Measurements from ENCODE around the gene ICAM3. TPM values are rescaled to one million over a fixed set of nuclear protein-coding genes. Genes with fewer than 3 reads are reported as not detected.

ICAM3 gene
- total and polyA plus RNA-seq, 10 of the 15 experiments (the other 5 are each of a cell fraction or from before 2014, with no cell fraction given), result 5.5 to 152 (median 90.7) TPM

DNA sequence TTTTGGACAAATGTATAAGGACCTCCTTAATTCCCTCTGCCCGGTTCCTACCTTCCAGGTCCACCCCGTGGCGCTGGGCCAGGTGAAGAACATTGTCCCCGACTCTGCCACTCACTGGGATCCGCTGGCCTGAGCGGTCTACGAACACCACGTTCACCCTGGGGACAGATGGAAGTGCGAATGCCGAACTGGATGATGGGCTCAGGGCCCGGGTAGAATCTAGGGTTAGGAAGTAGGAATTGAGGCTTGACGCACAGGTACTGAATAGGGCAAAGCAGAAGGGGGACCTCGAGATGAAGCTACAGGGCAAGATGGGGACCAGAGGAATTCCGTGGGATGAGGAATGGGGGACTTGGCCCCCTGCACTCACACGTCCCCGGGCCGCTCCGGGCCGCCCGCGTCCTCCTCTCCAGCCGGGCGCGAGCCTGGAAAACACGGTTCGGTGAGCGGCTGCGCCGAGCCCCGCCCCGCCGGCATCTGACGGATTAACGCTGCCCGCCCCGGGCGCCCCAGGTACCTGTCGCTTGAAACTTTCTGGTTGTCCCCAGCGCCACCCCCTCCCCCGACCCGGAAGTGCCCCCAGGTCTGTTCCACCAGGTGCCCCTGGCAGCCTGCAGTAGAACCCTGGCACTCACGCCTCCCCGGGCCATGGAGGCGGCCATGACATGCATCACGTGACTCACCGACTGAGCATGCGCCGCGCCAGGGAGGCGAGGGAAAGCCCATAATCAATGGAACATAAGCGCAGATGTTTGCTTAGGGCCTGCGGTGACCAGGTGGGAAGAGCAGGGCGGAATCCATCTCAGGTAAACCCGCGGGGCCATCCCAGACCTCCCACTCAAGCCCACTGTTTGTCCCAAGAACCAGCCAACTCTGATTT, 23.8 kb downstream of the ICAM3 start, which contains the start of gene FDX2 (continued):
- TF ChIP-seq, protein P1, sequence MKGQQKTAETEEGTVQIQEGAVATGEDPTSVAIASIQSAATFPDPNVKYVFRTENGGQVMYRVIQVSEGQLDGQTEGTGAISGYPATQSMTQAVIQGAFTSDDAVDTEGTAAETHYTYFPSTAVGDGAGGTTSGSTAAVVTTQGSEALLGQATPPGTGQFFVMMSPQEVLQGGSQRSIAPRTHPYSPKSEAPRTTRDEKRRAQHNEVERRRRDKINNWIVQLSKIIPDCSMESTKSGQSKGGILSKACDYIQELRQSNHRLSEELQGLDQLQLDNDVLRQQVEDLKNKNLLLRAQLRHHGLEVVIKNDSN (IDR thresholded peaks at IDR 0.05; ENCODE audit: borderline replicate concordance, extremely low read length, insufficient read depth, low read depth, low read length), result peak; percentile 98
- TF ChIP-seq KLF5 (IDR thresholded peaks at IDR 0.05; ENCODE audit: partially characterized antibody), result no peak
- no peak for TF ChIP-seq NFYA (IDR thresholded peaks at IDR 0.05; ENCODE audit: borderline replicate concordance, low read depth, low read length)
- TF ChIP-seq LARP7 (IDR thresholded peaks at IDR 0.05), result peak; percentile 42; the same call in 1 of the 2 replicates
- TF ChIP-seq, protein P2, sequence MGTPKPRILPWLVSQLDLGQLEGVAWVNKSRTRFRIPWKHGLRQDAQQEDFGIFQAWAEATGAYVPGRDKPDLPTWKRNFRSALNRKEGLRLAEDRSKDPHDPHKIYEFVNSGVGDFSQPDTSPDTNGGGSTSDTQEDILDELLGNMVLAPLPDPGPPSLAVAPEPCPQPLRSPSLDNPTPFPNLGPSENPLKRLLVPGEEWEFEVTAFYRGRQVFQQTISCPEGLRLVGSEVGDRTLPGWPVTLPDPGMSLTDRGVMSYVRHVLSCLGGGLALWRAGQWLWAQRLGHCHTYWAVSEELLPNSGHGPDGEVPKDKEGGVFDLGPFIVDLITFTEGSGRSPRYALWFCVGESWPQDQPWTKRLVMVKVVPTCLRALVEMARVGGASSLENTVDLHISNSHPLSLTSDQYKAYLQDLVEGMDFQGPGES (IDR thresholded peaks at IDR 0.05), result no peak
- TF ChIP-seq, protein P3, sequence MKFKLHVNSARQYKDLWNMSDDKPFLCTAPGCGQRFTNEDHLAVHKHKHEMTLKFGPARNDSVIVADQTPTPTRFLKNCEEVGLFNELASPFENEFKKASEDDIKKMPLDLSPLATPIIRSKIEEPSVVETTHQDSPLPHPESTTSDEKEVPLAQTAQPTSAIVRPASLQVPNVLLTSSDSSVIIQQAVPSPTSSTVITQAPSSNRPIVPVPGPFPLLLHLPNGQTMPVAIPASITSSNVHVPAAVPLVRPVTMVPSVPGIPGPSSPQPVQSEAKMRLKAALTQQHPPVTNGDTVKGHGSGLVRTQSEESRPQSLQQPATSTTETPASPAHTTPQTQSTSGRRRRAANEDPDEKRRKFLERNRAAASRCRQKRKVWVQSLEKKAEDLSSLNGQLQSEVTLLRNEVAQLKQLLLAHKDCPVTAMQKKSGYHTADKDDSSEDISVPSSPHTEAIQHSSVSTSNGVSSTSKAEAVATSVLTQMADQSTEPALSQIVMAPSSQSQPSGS (IDR thresholded peaks at IDR 0.05; ENCODE audit: low read length), result no peak
- TF ChIP-seq, protein P4, sequence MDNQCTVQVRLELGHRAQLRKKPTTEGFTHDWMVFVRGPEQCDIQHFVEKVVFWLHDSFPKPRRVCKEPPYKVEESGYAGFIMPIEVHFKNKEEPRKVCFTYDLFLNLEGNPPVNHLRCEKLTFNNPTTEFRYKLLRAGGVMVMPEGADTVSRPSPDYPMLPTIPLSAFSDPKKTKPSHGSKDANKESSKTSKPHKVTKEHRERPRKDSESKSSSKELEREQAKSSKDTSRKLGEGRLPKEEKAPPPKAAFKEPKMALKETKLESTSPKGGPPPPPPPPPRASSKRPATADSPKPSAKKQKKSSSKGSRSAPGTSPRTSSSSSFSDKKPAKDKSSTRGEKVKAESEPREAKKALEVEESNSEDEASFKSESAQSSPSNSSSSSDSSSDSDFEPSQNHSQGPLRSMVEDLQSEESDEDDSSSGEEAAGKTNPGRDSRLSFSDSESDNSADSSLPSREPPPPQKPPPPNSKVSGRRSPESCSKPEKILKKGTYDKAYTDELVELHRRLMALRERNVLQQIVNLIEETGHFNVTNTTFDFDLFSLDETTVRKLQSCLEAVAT (IDR thresholded peaks at IDR 0.05), result no peak
- TF ChIP-seq, protein P5, sequence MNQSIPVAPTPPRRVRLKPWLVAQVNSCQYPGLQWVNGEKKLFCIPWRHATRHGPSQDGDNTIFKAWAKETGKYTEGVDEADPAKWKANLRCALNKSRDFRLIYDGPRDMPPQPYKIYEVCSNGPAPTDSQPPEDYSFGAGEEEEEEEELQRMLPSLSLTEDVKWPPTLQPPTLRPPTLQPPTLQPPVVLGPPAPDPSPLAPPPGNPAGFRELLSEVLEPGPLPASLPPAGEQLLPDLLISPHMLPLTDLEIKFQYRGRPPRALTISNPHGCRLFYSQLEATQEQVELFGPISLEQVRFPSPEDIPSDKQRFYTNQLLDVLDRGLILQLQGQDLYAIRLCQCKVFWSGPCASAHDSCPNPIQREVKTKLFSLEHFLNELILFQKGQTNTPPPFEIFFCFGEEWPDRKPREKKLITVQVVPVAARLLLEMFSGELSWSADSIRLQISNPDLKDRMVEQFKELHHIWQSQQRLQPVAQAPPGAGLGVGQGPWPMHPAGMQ (IDR thresholded peaks at IDR 0.05; ENCODE audit: borderline replicate concordance), result no peak
- TF ChIP-seq, protein P6, sequence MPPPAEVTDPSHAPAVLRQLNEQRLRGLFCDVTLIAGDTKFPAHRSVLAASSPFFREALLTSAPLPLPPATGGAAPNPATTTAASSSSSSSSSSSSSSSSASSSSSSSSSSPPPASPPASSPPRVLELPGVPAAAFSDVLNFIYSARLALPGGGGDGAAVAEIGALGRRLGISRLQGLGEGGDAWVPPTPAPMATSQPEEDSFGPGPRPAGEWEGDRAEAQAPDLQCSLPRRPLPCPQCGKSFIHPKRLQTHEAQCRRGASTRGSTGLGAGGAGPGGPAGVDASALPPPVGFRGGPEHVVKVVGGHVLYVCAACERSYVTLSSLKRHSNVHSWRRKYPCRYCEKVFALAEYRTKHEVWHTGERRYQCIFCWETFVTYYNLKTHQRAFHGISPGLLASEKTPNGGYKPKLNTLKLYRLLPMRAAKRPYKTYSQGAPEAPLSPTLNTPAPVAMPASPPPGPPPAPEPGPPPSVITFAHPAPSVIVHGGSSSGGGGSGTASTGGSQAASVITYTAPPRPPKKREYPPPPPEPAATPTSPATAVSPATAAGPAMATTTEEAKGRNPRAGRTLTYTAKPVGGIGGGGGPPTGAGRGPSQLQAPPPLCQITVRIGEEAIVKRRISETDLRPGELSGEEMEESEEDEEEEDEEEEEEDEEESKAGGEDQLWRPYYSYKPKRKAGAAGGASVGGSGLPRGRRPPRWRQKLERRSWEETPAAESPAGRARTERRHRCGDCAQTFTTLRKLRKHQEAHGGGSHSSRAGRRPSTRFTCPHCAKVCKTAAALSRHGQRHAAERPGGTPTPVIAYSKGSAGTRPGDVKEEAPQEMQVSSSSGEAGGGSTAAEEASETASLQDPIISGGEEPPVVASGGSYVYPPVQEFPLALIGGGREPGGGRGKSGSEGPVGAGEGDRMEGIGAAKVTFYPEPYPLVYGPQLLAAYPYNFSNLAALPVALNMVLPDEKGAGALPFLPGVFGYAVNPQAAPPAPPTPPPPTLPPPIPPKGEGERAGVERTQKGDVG (CRISPR knock-in tag; IDR thresholded peaks at IDR 0.05), result peak; percentile 91
- TF ChIP-seq EZH2 (IDR thresholded peaks at IDR 0.05; ENCODE audit: borderline replicate concordance, control insufficient read depth, low read depth, low read length), result no peak
- no peak for TF ChIP-seq CHD4 (IDR thresholded peaks at IDR 0.05)
- no peak for TF ChIP-seq CBX3 (IDR thresholded peaks at IDR 0.05; ENCODE audit: borderline replicate concordance, low read depth)
- TF ChIP-seq EP300 (IDR thresholded peaks at IDR 0.05; ENCODE audit: borderline replicate concordance in 1 of 2, control insufficient read depth in 1 of 2, low read depth in 2 of 2, low read length in 2 of 2), result no peak
- TF ChIP-seq, protein P7, sequence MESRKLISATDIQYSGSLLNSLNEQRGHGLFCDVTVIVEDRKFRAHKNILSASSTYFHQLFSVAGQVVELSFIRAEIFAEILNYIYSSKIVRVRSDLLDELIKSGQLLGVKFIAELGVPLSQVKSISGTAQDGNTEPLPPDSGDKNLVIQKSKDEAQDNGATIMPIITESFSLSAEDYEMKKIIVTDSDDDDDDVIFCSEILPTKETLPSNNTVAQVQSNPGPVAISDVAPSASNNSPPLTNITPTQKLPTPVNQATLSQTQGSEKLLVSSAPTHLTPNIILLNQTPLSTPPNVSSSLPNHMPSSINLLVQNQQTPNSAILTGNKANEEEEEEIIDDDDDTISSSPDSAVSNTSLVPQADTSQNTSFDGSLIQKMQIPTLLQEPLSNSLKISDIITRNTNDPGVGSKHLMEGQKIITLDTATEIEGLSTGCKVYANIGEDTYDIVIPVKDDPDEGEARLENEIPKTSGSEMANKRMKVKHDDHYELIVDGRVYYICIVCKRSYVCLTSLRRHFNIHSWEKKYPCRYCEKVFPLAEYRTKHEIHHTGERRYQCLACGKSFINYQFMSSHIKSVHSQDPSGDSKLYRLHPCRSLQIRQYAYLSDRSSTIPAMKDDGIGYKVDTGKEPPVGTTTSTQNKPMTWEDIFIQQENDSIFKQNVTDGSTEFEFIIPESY (IDR thresholded peaks at IDR 0.05), result no peak
- TF ChIP-seq POLR2A (IDR thresholded peaks at IDR 0.05; ENCODE audit: low read depth, low read length), result peak; percentile 91
